ENCODE data around the gene ACP4. TPM values are rescaled to one million over a fixed set of nuclear protein-coding genes. Genes with fewer than 3 reads are reported as not detected.

ACP4 gene
- total RNA-seq, 6 experiments from 2014 or later: 0.37 TPM; not detected in 5

- Histone ChIP-seq H3K36me3 (no peaks in the 10 kb centered on the region), H3K27ac (no peak overlapping the region), H3K9me3 (no peaks in the 10 kb centered on the region), H3K4me1 (no peaks in the 10 kb centered on the region), H3K4me3 (no peak overlapping the region), H3K27me3 (no peaks in the 10 kb centered on the region)
- intact Hi-C loops (cut with DNase I): no loop called here
- TF ChIP-seq POLR2A (IDR thresholded peaks at IDR 0.05) (no peak), CTCF (IDR thresholded peaks at IDR 0.05) (no peak)
- ATAC-seq (no peak), DNase-seq (no peak)
- WGBS (ENCODE audit: insufficient coverage, low coverage, low lambda C conversion rate, missing lambda C conversion rate): 78% methylated on average over 5 of the region's 13 CpGs
Measured at GRCh38 chr19:50792272-50793250, 2.3 kb downstream of the ACP4 start.

GRCh38 chr19:50793558-50794065 is 3.4 kb downstream of the ACP4 start:
- Histone ChIP-seq H3K4me3 (no peak overlapping the region), H3K9me3 (no peaks in the 10 kb centered on the region), H3K27me3 (no peaks in the 10 kb centered on the region), H3K4me1 (no peaks in the 10 kb centered on the region), H3K27ac (no peak overlapping the region), H3K36me3 (peaks cover 0 to 9% (median 4%) of the 10 kb centered on the region in 4 donors)
- no peak for DNase-seq
- 13% methylated on average over 1 of the region's 11 CpGs for WGBS (ENCODE audit: insufficient coverage, low coverage, low lambda C conversion rate, missing lambda C conversion rate)
- ATAC-seq: no peak
- intact Hi-C loops (cut with DNase I): no loop called here
- TF ChIP-seq CTCF (IDR thresholded peaks at IDR 0.05) (no peak), POLR2A (IDR thresholded peaks at IDR 0.05) (no peak)

- Histone ChIP-seq H3K4me1 (no peaks in the 10 kb centered on the region), H3K27me3 (no peaks in the 10 kb centered on the region), H3K4me3 (no peak overlapping the region), H3K27ac (no peak overlapping the region), H3K36me3 (peaks cover 0 to 12% (median 5%) of the 10 kb centered on the region in 4 donors), H3K9me3 (no peaks in the 10 kb centered on the region)
- intact Hi-C loops (cut with DNase I): no loop called here
- TF ChIP-seq CTCF (IDR thresholded peaks at IDR 0.05) (no peak), POLR2A (IDR thresholded peaks at IDR 0.05) (no peak)
- DNase-seq: no peak
- peak in 1 of 4 donors; percentile 16 for ATAC-seq
- 34% methylated on average over 9 of the region's 16 CpGs for WGBS (ENCODE audit: insufficient coverage, low coverage, low lambda C conversion rate, missing lambda C conversion rate)
Measured at GRCh38 chr19:50794074-50794875, 4.1 kb downstream of the ACP4 start.

- Histone ChIP-seq H3K36me3 (peaks cover 0 to 12% (median 5%) of the 10 kb centered on the region in 4 donors), H3K4me1 (no peaks in the 10 kb centered on the region), H3K27ac (no peak overlapping the region), H3K9me3 (no peaks in the 10 kb centered on the region), H3K4me3 (no peak overlapping the region), H3K27me3 (no peaks in the 10 kb centered on the region)
- intact Hi-C loops (cut with DNase I): no loop called here
- TF ChIP-seq POLR2A (IDR thresholded peaks at IDR 0.05) (no peak), CTCF (IDR thresholded peaks at IDR 0.05) (no peak)
- no CpG with 5 or more reads among the region's 18 CpGs for WGBS (ENCODE audit: insufficient coverage, low coverage, low lambda C conversion rate, missing lambda C conversion rate)
- ATAC-seq (peak in 2 of 4 donors; percentile 15 to 28), DNase-seq (no peak)
Measured at GRCh38 chr19:50794876-50795663, 4.9 kb downstream of the ACP4 start.
